ENCODE data around the gene ANXA6. TPM values are rescaled to one million over a fixed set of nuclear protein-coding genes. Genes with fewer than 3 reads are reported as not detected.

Gene ANXA6
- polyA plus RNA-seq, 1 of the 3 experiments (the other 2 are of a cell fraction): 87.5 TPM

- TF ChIP-seq ZBTB33 (IDR thresholded peaks at IDR 0.05; ENCODE audit: borderline replicate concordance, low read depth): no peak
Observed at GRCh38 chr5:151053796-151054462, 103.7 kb downstream of the ANXA6 start (continued).

DNA sequence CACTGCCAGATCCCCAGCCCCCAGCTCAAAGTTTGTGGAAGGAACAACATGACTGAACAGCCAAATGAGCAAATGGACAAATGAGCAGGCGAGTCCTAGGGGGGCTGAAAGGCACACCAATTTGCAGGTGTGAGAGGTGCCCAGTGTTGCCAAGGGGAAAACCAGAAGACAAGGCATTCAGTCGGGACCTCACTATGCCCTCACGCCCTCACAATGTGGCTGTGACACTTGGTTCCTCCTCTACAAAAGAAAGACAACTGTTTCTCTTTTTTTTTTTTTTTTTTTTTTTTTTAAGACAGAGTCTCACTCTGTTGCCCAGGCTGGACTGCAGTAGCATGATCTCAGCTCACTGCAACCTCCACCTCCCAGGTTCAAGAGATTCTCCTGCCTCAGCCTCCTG is 104.7 kb downstream of the ANXA6 start:
- no peaks in the 10 kb centered on the region for H3K4me1 ChIP-seq (ENCODE audit: control insufficient read depth in 1 of 2, insufficient read depth in 2 of 2, low read depth in 1 of 2, low read length in 1 of 2)
- no peaks in the 10 kb centered on the region for H3F3A ChIP-seq (replicated peaks; ENCODE audit: insufficient read depth)
- no peak for DNase-seq
- H3K9me2 ChIP-seq: no peaks in the 10 kb centered on the region
- no peak overlapping the region for H3K4me2 ChIP-seq
- H3K9me3 ChIP-seq: no peaks in the 10 kb centered on the region
- no peak overlapping the region for H2AFZ ChIP-seq (ENCODE audit: low read depth)
- H3K79me2 ChIP-seq (ENCODE audit: insufficient read depth): no peaks in the 10 kb centered on the region
- CTCF ChIA-PET: interaction anchor here (1.0 to 13.3 kb wide), 21 partner anchors 13 to 265 kb away, joined by 3 to 441 read pairs (median 8); no protein-coding TSS in a partner anchor
- WGBS (ENCODE audit: low lambda C conversion rate): 91% methylated on average over 3 of the region's 3 CpGs
- no peaks in the 10 kb centered on the region for H4K20me1 ChIP-seq (ENCODE audit: insufficient read depth)
- H3K27me3 ChIP-seq (ENCODE audit: insufficient read depth): no peaks in the 10 kb centered on the region
- no peak overlapping the region for H3K4me3 ChIP-seq (ENCODE audit: low read depth in 2 of 2, low read length in 1 of 2)
- H3K36me3 ChIP-seq (replicated peaks in 1 of 2; ENCODE audit: control insufficient read depth in 1 of 2, insufficient read depth in 2 of 2, low read length in 1 of 2): peaks cover 3 to 28% of the 10 kb centered on the region in 2 experiments
- TF ChIP-seq GATA2 (CRISPR knock-in tag; IDR thresholded peaks at IDR 0.05) (no peak), RCOR1 (IDR thresholded peaks at IDR 0.05; ENCODE audit: low read length) (no peak), CHD2 (IDR thresholded peaks at IDR 0.05; ENCODE audit: low read length, partially characterized antibody) (no peak), TCF12 (IDR thresholded peaks at IDR 0.05) (no peak), SMC3 (IDR thresholded peaks at IDR 0.05; ENCODE audit: low read depth, low read length) (no peak), MEF2A (IDR thresholded peaks at IDR 0.05; ENCODE audit: borderline replicate concordance, low read depth) (no peak), CTCF (IDR thresholded peaks at IDR 0.05) (no peak), TAF1 (IDR thresholded peaks at IDR 0.05; ENCODE audit: borderline replicate concordance, low read depth, low read length) (no peak), ELF1 (IDR thresholded peaks at IDR 0.05) (no peak), EZH2phosphoT487 (IDR thresholded peaks at IDR 0.05; ENCODE audit: borderline replicate concordance, low read depth) (no peak), NRF1 (IDR thresholded peaks at IDR 0.05; ENCODE audit: low read depth, low read length) (no peak), FOXJ3 (CRISPR knock-in tag; IDR thresholded peaks at IDR 0.05) (no peak)
- TF ChIP-seq, protein P1, sequence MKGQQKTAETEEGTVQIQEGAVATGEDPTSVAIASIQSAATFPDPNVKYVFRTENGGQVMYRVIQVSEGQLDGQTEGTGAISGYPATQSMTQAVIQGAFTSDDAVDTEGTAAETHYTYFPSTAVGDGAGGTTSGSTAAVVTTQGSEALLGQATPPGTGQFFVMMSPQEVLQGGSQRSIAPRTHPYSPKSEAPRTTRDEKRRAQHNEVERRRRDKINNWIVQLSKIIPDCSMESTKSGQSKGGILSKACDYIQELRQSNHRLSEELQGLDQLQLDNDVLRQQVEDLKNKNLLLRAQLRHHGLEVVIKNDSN (IDR thresholded peaks at IDR 0.05; ENCODE audit: borderline replicate concordance, low read depth): no peak
- TF ChIP-seq, protein P2, sequence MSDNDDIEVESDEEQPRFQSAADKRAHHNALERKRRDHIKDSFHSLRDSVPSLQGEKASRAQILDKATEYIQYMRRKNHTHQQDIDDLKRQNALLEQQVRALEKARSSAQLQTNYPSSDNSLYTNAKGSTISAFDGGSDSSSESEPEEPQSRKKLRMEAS (IDR thresholded peaks at IDR 0.05; ENCODE audit: low read depth): no peak
- H3K27ac ChIP-seq (ENCODE audit: low read depth in 2 of 2, low read length in 1 of 2): no peak overlapping the region
- POLR2A ChIA-PET: interaction anchor here (1.6 to 1.9 kb wide), 2 partner anchors 62 to 65 kb away, joined by 4 to 6 read pairs; no protein-coding TSS in a partner anchor
- no peak overlapping the region for H3K9ac ChIP-seq

Measured in SK-N-SH (cell line).